Ovary (tissue), 9 donors: ENCODE measurements around the gene ST8SIA2. TPM values are rescaled to one million over a fixed set of nuclear protein-coding genes. Genes with fewer than 3 reads are reported as not detected.

ENCODE experiments used
- DNase-seq, 5 donors: peaks; one replicate each; pipeline ENCODE4 v3.0.0-alpha.2; 2019 to 2020
- H3K27ac ChIP-seq, 2 donors: fragments of 200-600 bp; one replicate each; pipeline versions ENCODE4 v1.5.1 to v1.8.0; 2019 to 2022
- H3K27me3 ChIP-seq: fragments of 200-600 bp; one replicate; pipeline ENCODE4 v1.8.0; 2022
- H3K36me3 ChIP-seq: fragments of 200-600 bp; sonication (generic); one replicate; pipeline ENCODE4 v1.5.1; 2019
- H3K4me1 ChIP-seq: one replicate; pipeline ENCODE4 v1.8.1; 2013; ENCODE audit warnings: mild to moderate bottlenecking, moderate library complexity; ENCODE audit not compliant: insufficient read depth
- H3K4me3 ChIP-seq: fragments of 200-600 bp; sonication (generic); one replicate; pipeline ENCODE4 v1.5.1; 2017
- H3K9me3 ChIP-seq, 2 donors: fragments of 200-600 bp in 1 of 2; sonication (generic) in 1 of 2; one replicate each; pipeline versions ENCODE4 v1.5.1 to v1.8.1; 2013 to 2019; ENCODE audit warnings: mild to moderate bottlenecking in 1 of 2, moderate library complexity in 1 of 2
- EP300 ChIP-seq: sonication (generic); formaldehyde crosslinking; IDR thresholded peaks from one replicate; pipeline ENCODE4 v1.6.1; 2017; ENCODE audit warnings: antibody characterized with exemption
- POLR2A ChIP-seq: fragments of 450-650 bp; IDR thresholded peaks from one replicate; pipeline ENCODE4 v1.6.1; 2017; ENCODE audit warnings: antibody characterized with exemption, mild to moderate bottlenecking, moderate library complexity
- WGBS, 3 donors: extraction: QIAGEN DNeasy Blood & Tissue Kit in 1 of 3; methylation state at CpG; one replicate each; pipeline versions ENCODE4 v1.1.5 to v1.1.7; 2013 to 2017; 5-methylcytosine and 5-hydroxymethylcytosine counted together
- intact Hi-C, 4 donors: fragments of 100-400 bp; cut with DNase I; formaldehyde crosslinking; loops; one replicate each; pipeline versions ENCODE4 v1.11.0 to v1.15.1; 2022 to 2023
- polyA plus RNA-seq, 2 donors: library from polyadenylated mRNA; stranded (reverse); fragments of 200-250 nt in 1 of 2; fragments of 350-450 nt in 1 of 2; fragmentation: Illumina TruSeq in 1 of 2; extraction: RNeasy Lipid Tissue Mini Kit (QIAGEN cat#74804) in 1 of 2; gene quantifications; one replicate each; pipeline ENCODE4 v1.2.3, GENCODE V29; 2013 to 2014
- total RNA-seq, 7 donors: library from RNA; depleted of rRNA in 2 of 7; stranded (reverse); fragments of >200 nt in 2 of 7; fragmentation: NEBNext Ultra II Directional in 3 of 7; extraction: Animal tissue kit (Norgen Biotek cat#: 25700) in 3 of 7; gene quantifications; one replicate each; pipeline versions ENCODE4 v1.1.0 to v1.2.4, GENCODE V29; 2016 to 2023
- TF ChIP-seq, protein P1 (sequence below), 3 donors: fragments of 450-650 bp in 2 of 3; fragments of 200-600 bp in 1 of 3; IDR thresholded peaks; one replicate each; pipeline versions ENCODE4 v1.5.1 to v1.8.0; 2016 to 2022; ENCODE audit warnings: antibody characterized with exemption in 3 of 3, mild to moderate bottlenecking in 1 of 3
- donor health status: DM: no; HTN: no; CAD: no; lungs with moderate emphysema.
- donor health status: DM: no; HTN: no; CAD: no.
- donor health status: Bipolar disorder and iron deficiency.
- donor health status: DM: yes; HTN: yes; CAD: no.
- donor health status: DM: no; HTN: no; CAD: no.
- donor health status: DM: yes; HTN: yes; CAD: no.

The ST8SIA2 gene
- total and polyA plus RNA-seq, 9 donors, result 0.01 to 0.46 (median 0.18) TPM; not detected in 4

DNA sequence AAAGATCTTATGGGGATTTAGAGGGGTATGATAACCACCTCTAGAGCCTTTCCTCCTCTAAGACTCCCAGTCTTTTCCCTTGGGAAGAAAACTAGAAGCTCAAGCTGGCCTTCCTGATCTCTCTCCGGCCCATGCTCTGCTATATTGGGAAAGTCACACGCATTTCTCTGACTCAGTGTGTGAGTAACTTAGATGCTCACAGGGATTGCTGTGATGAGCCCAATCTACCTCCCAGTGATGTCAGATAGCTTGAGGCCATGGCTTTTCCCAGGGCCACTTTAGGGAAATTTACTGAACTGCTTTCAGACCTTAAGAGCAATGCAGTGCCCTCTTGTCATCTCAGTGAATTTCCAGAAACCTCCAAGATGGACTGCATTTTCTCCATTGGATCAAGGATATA is 8.6 kb upstream of the ST8SIA2 start:
- Histone ChIP-seq H3K27ac (no peak overlapping the region), H3K4me3 (no peak overlapping the region), H3K9me3 (no peaks in the 10 kb centered on the region), H3K36me3 (no peaks in the 10 kb centered on the region), H3K4me1 (no peaks in the 10 kb centered on the region), H3K27me3 (no peaks in the 10 kb centered on the region)
- DNase-seq, result no peak
- intact Hi-C loops, result no loop called here
- TF ChIP-seq, protein P1, sequence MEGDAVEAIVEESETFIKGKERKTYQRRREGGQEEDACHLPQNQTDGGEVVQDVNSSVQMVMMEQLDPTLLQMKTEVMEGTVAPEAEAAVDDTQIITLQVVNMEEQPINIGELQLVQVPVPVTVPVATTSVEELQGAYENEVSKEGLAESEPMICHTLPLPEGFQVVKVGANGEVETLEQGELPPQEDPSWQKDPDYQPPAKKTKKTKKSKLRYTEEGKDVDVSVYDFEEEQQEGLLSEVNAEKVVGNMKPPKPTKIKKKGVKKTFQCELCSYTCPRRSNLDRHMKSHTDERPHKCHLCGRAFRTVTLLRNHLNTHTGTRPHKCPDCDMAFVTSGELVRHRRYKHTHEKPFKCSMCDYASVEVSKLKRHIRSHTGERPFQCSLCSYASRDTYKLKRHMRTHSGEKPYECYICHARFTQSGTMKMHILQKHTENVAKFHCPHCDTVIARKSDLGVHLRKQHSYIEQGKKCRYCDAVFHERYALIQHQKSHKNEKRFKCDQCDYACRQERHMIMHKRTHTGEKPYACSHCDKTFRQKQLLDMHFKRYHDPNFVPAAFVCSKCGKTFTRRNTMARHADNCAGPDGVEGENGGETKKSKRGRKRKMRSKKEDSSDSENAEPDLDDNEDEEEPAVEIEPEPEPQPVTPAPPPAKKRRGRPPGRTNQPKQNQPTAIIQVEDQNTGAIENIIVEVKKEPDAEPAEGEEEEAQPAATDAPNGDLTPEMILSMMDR (IDR thresholded peaks at IDR 0.05), result no peak
- TF ChIP-seq EP300, result no peak
- TF ChIP-seq POLR2A, result no peak
- 78 to 86% (median 85%) methylated on average over 2 of the region's 2 CpGs for WGBS, 3 donors

DNA sequence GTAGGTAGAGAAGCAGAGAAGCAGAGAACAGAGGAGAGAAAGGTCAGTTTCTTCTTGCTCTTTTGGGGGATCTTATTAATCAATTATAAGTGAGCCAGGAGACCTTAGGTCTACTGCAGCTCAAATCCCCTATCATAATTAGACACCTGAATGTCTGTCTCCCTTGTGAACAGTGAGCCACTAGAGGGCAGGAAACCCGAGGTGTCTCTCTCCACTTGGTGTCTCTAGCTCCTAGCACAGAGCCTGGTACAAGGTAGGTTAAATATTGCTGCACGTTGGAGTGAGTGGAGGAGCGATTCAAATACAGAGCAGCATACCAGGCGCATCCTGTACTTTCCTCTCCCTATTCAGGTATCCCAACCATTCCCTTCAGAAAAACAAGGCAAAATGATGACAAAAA is 2.0 kb upstream of the ST8SIA2 start:
- no peak overlapping the region for H3K4me3 ChIP-seq
- no peaks in the 10 kb centered on the region for H3K4me1 ChIP-seq
- H3K36me3 ChIP-seq, result no peaks in the 10 kb centered on the region
- no peak for TF ChIP-seq EP300
- TF ChIP-seq, protein P1 (IDR thresholded peaks at IDR 0.05), result no peak
- no peak for TF ChIP-seq POLR2A
- H3K27me3 ChIP-seq, result no peaks in the 10 kb centered on the region
- no peaks in the 10 kb centered on the region for H3K9me3 ChIP-seq
- WGBS, 3 donors, result 24 to 37% (median 26%) methylated on average over 4 of the region's 4 CpGs
- DNase-seq, result no peak
- intact Hi-C loops, result no loop called here
- H3K27ac ChIP-seq, result no peak overlapping the region

DNA sequence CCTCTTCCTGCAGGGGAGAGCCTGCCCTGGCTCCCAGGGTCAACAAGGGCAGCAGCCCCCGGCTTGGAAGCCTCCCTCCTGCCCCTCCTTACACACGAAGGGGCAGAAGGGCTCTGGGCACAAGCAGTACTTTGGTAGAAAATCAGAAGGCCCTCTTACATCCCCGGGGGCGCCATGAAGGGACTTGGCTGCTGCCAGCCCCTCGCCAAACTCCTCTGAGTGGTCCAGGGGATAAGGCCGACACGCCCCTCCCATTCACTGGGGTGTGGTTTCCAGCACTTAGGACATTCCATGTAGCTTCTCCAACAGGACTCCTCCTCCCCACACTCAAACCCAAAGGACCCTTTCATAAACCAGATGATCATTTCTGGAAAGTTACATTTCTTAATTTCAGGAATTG is 1.2 kb upstream of the ST8SIA2 start:
- no peaks in the 10 kb centered on the region for H3K9me3 ChIP-seq
- no peak overlapping the region for H3K27ac ChIP-seq
- H3K4me1 ChIP-seq, result no peaks in the 10 kb centered on the region
- no peaks in the 10 kb centered on the region for H3K27me3 ChIP-seq
- intact Hi-C loops, result no loop called here
- no peak for DNase-seq
- no peak overlapping the region for H3K4me3 ChIP-seq
- TF ChIP-seq POLR2A (no peak), EP300 (no peak)
- TF ChIP-seq, protein P1 (IDR thresholded peaks at IDR 0.05), result no peak
- WGBS, 3 donors, result 3 to 13% (median 5%) methylated on average over 7 of the region's 7 CpGs
- H3K36me3 ChIP-seq, result no peaks in the 10 kb centered on the region

DNA sequence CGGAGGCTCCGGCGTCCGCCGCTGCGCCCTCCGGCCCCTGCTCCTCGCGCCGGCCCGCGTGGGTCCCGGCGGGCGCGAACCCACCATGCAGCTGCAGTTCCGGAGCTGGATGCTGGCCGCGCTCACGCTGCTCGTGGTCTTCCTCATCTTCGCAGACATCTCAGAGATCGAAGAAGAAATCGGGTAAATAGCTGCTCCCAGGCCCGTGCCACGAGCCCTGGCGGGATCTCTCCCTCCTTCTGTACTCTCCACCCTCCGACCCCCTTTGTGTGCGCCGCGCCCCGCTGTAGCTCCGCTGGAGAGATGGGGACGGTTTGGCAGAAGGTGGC is 263 bp downstream of the ST8SIA2 start:
- WGBS, 3 donors, result 0 to 1% (median 0%) methylated on average over 15 to 34 of the region's 34 CpGs
- H3K9me3 ChIP-seq, result no peaks in the 10 kb centered on the region
- no peak for DNase-seq
- no peak overlapping the region for H3K27ac ChIP-seq
- no peak overlapping the region for H3K4me3 ChIP-seq
- no peaks in the 10 kb centered on the region for H3K4me1 ChIP-seq
- H3K36me3 ChIP-seq, result no peaks in the 10 kb centered on the region
- TF ChIP-seq, protein P1 (IDR thresholded peaks at IDR 0.05), result no peak
- TF ChIP-seq POLR2A (no peak), EP300 (no peak)
- intact Hi-C loops, result no loop called here
- no peaks in the 10 kb centered on the region for H3K27me3 ChIP-seq
